CD8-positive, alpha-beta memory T cell (primary cell): ENCODE data around the gene TOM1L1. TPM values are rescaled to one million over a fixed set of nuclear protein-coding genes. Genes with fewer than 3 reads are reported as not detected.

Source experiments
- polyA plus RNA-seq: library from polyadenylated mRNA; unstranded; fragments of 300-500 nt; fragmentation: Illumina TruSeq; gene quantifications from one replicate; pipeline ENCODE4 v1.2.3, GENCODE V29; 2021
- total RNA-seq, 2 experiments: library from RNA; stranded (reverse); gene quantifications; one replicate each; pipeline ENCODE4 v1.2.3, GENCODE V29; 2021

TOM1L1 gene
- total and polyA plus RNA-seq, 3 experiments from 2014 or later, result 0.33 TPM; not detected in 2

Other genes starting within 250 kb of the TOM1L1 start
- 10 to 100 TPM; 54.8 to 57.6 TPM for gene COX11, start 67.8 kb downstream of the TOM1L1 start, total RNA-seq
- 69.6 TPM for gene COX11, start 67.8 kb downstream of the TOM1L1 start, polyA plus RNA-seq
- 1 to 10 TPM; 6.9 to 7.5 TPM for gene STXBP4, start 67.9 kb downstream of the TOM1L1 start, total RNA-seq
- 2.8 TPM for gene STXBP4, start 67.9 kb downstream of the TOM1L1 start, polyA plus RNA-seq